Fibroblast of lung (primary cell): ENCODE measurements around the gene ITCH.

ENCODE experiments used
- CTCF ChIP-seq, 2 donors: IDR thresholded peaks in 1 of 2; conservative IDR thresholded peaks in 1 of 2; 1 replicate in 1 of 2; 2 replicates in 1 of 2; pipeline ENCODE4 v1.5.1; 2011 to 2012; ENCODE audit warnings: low read length in 2 of 2, control low read depth in 1 of 2, inconsistent platforms in 1 of 2, low read depth in 1 of 2, mild to moderate bottlenecking in 1 of 2
- EZH2 ChIP-seq: IDR thresholded peaks from 2 replicates; pipeline ENCODE4 v1.5.1; 2012; ENCODE audit warnings: low read length, control low read depth, mild to moderate bottlenecking; ENCODE audit errors: missing control alignments

GRCh38 chr20:34337544-34337943 is 25.5 kb upstream of the ITCH start:
- TF ChIP-seq CTCF (conservative IDR thresholded peaks at IDR 0.05 in 1 of 2, IDR thresholded peaks at IDR 0.05 in 1 of 2; ENCODE audit: low read depth in 1 of 2, low read length in 2 of 2) (no peak), EZH2 (no peak)
